B cell (primary cell): ENCODE measurements around the gene PCDHGC4.

ENCODE experiments used
- EZH2 ChIP-seq: IDR thresholded peaks from 2 replicates; pipeline ENCODE4 v1.6.1; 2012; ENCODE audit warnings: borderline replicate concordance, low read depth, mild to moderate bottlenecking, moderate library complexity, low read length; ENCODE audit not compliant: insufficient read depth, poor library complexity, severe bottlenecking
- TF ChIP-seq, protein P1 (sequence below): fragments of 200-600 bp; IDR thresholded peaks from one replicate; pipeline ENCODE4 v1.8.0; 2022; ENCODE audit warnings: antibody characterized with exemption, mild to moderate bottlenecking

DNA sequence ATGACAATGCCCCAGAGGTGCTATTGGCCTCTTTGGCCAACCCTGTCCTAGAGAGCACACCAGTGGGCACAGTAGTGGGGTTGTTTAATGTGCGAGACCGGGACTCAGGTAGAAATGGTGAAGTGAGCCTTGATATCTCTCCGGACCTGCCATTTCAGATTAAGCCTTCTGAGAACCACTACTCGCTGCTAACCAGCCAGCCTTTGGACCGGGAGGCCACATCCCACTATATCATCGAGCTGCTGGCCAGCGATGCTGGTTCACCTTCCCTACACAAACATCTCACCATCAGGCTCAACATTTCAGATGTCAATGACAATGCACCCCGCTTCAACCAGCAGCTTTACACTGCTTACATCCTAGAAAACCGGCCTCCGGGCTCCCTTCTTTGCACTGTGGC lies 5.4 kb downstream of the PCDHGC4 start:
- TF ChIP-seq, protein P1, sequence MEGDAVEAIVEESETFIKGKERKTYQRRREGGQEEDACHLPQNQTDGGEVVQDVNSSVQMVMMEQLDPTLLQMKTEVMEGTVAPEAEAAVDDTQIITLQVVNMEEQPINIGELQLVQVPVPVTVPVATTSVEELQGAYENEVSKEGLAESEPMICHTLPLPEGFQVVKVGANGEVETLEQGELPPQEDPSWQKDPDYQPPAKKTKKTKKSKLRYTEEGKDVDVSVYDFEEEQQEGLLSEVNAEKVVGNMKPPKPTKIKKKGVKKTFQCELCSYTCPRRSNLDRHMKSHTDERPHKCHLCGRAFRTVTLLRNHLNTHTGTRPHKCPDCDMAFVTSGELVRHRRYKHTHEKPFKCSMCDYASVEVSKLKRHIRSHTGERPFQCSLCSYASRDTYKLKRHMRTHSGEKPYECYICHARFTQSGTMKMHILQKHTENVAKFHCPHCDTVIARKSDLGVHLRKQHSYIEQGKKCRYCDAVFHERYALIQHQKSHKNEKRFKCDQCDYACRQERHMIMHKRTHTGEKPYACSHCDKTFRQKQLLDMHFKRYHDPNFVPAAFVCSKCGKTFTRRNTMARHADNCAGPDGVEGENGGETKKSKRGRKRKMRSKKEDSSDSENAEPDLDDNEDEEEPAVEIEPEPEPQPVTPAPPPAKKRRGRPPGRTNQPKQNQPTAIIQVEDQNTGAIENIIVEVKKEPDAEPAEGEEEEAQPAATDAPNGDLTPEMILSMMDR, result no peak
- TF ChIP-seq EZH2, result no peak
